Peyer's patch (tissue), 4 donors: Measurements from ENCODE around the gene SNHG17. TPM values are rescaled to one million over a fixed set of nuclear protein-coding genes. Genes with fewer than 3 reads are reported as not detected.

ENCODE experiments used
- DNase-seq, 3 donors: peaks; one replicate each; pipeline ENCODE4 v3.0.0-alpha.2; 2017 to 2019
- H3K27ac ChIP-seq, 4 donors: fragments of 200-600 bp; sonication (generic); one replicate each; pipeline ENCODE4 v1.5.1; 2016 to 2019
- H3K27me3 ChIP-seq, 2 donors: fragments of 200-600 bp; sonication (generic); one replicate each; pipeline ENCODE4 v1.5.1; 2019
- H3K36me3 ChIP-seq, 3 donors: fragments of 200-600 bp; sonication (generic); one replicate each; pipeline ENCODE4 v1.5.1; 2016 to 2019
- H3K4me1 ChIP-seq, 4 donors: fragments of 200-600 bp; sonication (generic); one replicate each; pipeline ENCODE4 v1.5.1; 2016 to 2019
- H3K4me3 ChIP-seq, 4 donors: fragments of 200-600 bp; sonication (generic); 1 replicate in 3 of 4; 2 replicates in 1 of 4; pipeline ENCODE4 v1.5.1; 2016 to 2019; ENCODE audit warnings: mild to moderate bottlenecking in 1 of 4
- H3K9me3 ChIP-seq, 4 donors: fragments of 200-600 bp; sonication (generic); one replicate each; pipeline ENCODE4 v1.5.1; 2016 to 2019; ENCODE audit warnings: mild to moderate bottlenecking in 1 of 4
- CTCF ChIP-seq, 6 experiments: fragments of 450-650 bp in 4 of 6; fragments of 200-600 bp in 2 of 6; sonication (generic) in 1 of 6; IDR thresholded peaks; one replicate each; pipeline ENCODE4 v1.5.1; 2017 to 2019; ENCODE audit warnings: antibody characterized with exemption in 6 of 6, mild to moderate bottlenecking in 3 of 6, moderate library complexity in 1 of 6
- POLR2A ChIP-seq, 2 donors: fragments of 450-650 bp; IDR thresholded peaks; one replicate each; pipeline ENCODE4 v1.5.1; 2017; ENCODE audit warnings: antibody characterized with exemption in 2 of 2, mild to moderate bottlenecking in 2 of 2, moderate library complexity in 2 of 2
- total RNA-seq, 4 donors: library from RNA; depleted of rRNA; stranded (reverse); fragments of >200 nt; gene quantifications; one replicate each; pipeline ENCODE4 v1.1.0, GENCODE V29; 2016

Gene SNHG17
- total RNA-seq, 4 donors from 2014 or later, result 19.3 to 54.5 (median 48.3) TPM

- H3K9me3 ChIP-seq, result no peaks in the 10 kb centered on the region
- no peak overlapping the region for H3K4me3 ChIP-seq
- no peak for TF ChIP-seq POLR2A (IDR thresholded peaks at IDR 0.05)
- TF ChIP-seq CTCF (IDR thresholded peaks at IDR 0.05), result no peak
- H3K27ac ChIP-seq, result no peak overlapping the region
- no peak for DNase-seq
- no peaks in the 10 kb centered on the region for H3K27me3 ChIP-seq
- peaks cover 0 to 6% (median under 1%) of the 10 kb centered on the region in 4 donors for H3K4me1 ChIP-seq
- peaks cover 0 to 100% (median 0%) of the 10 kb centered on the region in 3 donors for H3K36me3 ChIP-seq
These were observed 6.3 kb downstream of the SNHG17 start for GRCh38 chr20:38428800-38429199.

DNA sequence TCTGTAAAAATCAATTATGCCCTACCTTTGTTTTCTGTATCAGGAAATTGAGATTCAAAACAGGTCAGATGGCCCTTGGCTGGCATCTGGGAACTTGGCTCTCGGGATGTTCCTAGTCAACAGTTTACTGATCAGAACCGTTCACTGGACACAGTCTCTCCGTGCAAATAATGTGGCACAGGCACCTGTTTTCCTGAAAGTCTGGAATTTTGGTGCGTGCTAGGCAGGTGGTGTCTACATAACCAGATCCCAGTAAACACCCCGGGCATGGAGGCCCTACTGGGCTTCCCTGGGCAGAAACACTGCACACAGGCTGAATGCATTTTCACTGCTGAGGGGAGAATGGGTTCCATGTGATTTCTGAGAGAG is 7.5 kb downstream of the SNHG17 start:
- TF ChIP-seq CTCF (IDR thresholded peaks at IDR 0.05), result no peak
- no peak for TF ChIP-seq POLR2A (IDR thresholded peaks at IDR 0.05)
- no peak for DNase-seq
- H3K4me3 ChIP-seq, result no peak overlapping the region
- H3K27me3 ChIP-seq, result no peaks in the 10 kb centered on the region
- no peak overlapping the region for H3K27ac ChIP-seq
- peaks cover 0 to 100% (median 0%) of the 10 kb centered on the region in 3 donors for H3K36me3 ChIP-seq
- no peaks in the 10 kb centered on the region for H3K4me1 ChIP-seq
- no peaks in the 10 kb centered on the region for H3K9me3 ChIP-seq

DNA sequence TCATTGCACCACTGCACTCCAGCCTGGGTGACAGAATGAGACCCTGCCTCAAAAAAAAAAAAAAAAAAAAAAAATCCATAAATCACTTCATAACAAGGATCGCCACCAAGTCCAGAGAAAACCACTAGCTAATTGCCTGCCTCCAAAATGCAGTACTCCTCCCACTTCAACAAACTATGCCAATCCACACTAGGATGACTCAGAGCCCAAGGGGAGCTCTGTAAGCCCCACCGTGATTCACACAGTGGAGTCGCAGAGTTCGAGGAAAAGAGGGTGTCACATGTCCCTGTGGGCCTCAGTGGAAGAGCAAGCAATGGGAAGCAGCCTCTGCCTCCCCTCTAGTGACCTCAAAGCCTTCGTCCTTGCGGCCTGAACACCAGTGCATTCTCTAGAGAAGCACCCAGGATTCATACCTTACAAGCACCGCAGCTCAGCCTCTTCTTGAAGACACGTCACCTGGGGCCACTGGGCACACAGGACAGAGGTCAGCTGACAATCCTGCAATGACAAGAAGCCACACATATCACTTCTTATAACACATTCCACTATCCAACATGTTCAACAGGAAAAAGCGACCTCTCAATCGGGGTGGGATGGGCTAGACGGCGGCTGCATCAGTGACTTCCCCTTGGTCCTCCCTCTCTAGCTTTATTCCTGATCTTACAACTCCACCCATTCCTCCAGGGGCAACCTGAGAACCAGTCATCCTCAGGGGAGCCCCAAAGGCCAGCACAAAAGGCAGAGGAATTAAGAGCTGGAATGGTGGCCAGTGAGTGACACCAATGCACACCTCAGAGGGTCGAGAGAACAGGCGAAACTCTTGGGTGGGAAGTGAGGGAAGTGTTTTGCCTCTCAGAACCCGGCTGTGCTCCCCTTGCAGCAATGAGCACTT is 8.9 kb downstream of the SNHG17 start:
- peaks cover 0 to 100% (median 0%) of the 10 kb centered on the region in 3 donors for H3K36me3 ChIP-seq
- H3K27ac ChIP-seq, result no peak overlapping the region
- no peak overlapping the region for H3K4me3 ChIP-seq
- H3K9me3 ChIP-seq, result no peaks in the 10 kb centered on the region
- H3K4me1 ChIP-seq, result no peaks in the 10 kb centered on the region
- no peak for DNase-seq
- no peak for TF ChIP-seq CTCF (IDR thresholded peaks at IDR 0.05)
- TF ChIP-seq POLR2A (IDR thresholded peaks at IDR 0.05), result no peak
- no peaks in the 10 kb centered on the region for H3K27me3 ChIP-seq

GRCh38 chr20:38424401-38424800 is 10.7 kb downstream of the SNHG17 start:
- DNase-seq, result no peak
- peaks cover 0 to 100% (median 0%) of the 10 kb centered on the region in 3 donors for H3K36me3 ChIP-seq
- no peaks in the 10 kb centered on the region for H3K9me3 ChIP-seq
- H3K4me1 ChIP-seq, result no peaks in the 10 kb centered on the region
- no peak overlapping the region for H3K27ac ChIP-seq
- TF ChIP-seq POLR2A (IDR thresholded peaks at IDR 0.05) (no peak), CTCF (IDR thresholded peaks at IDR 0.05) (no peak)
- no peaks in the 10 kb centered on the region for H3K27me3 ChIP-seq
- H3K4me3 ChIP-seq, result no peak overlapping the region

GRCh38 chr20:38423541-38423940 is 11.6 kb downstream of the SNHG17 start:
- no peak for DNase-seq
- H3K27me3 ChIP-seq, result no peaks in the 10 kb centered on the region
- no peak overlapping the region for H3K27ac ChIP-seq
- H3K4me1 ChIP-seq, result no peaks in the 10 kb centered on the region
- TF ChIP-seq POLR2A (IDR thresholded peaks at IDR 0.05), result no peak
- no peak for TF ChIP-seq CTCF (IDR thresholded peaks at IDR 0.05)
- no peaks in the 10 kb centered on the region for H3K9me3 ChIP-seq
- H3K4me3 ChIP-seq, result no peak overlapping the region
- H3K36me3 ChIP-seq, result peaks cover 0 to 100% (median 0%) of the 10 kb centered on the region in 3 donors
